ENCODE results near the gene DHRS1.

DNA sequence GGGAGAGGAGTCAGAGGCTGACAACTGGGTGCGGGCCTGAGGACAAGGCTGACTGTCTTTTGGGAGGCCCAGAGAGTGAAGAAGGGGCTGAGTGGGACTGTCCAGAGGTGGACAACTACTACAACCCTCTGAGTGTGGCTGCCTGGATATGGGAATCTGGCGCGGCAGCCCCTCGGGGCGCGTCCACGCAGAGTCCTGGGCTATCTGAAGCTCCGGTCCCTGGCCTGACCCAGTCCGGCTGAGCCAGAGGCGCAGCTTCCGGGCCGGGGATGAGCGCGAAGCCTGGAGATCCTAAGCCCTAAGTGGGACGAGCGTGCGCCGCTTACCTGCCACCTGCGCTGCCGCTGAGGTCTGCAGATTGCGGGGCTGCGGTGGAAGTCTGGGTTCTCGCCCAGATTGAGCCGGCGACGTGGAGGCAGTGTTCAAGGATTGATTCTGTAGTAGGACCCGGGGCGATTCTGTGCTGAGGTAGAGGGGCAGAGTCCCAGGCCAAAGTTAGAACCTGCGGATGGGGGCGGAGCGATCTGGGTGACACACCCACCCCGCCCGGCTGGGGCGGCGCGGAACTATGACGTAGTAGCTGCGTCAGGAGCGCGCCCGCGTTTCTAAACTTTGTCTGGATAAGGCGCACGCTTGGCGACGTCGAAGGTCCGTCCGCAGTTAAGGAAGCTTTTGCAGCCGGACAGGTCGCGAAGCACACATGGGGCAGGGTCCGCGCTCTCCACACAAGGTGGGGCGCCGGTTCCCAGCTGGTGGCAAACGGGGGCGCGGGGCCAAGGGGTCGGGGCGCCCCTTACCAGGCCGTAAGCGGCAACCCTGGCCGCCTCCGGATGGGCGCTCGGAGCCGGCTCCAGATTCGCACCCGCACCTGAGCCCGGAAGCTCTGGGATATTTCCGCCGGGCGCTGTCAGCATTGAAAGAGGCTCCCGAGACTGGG is at the start of gene DHRS1, which contains the start of gene NOP9:
- TF ChIP-seq, protein P1, sequence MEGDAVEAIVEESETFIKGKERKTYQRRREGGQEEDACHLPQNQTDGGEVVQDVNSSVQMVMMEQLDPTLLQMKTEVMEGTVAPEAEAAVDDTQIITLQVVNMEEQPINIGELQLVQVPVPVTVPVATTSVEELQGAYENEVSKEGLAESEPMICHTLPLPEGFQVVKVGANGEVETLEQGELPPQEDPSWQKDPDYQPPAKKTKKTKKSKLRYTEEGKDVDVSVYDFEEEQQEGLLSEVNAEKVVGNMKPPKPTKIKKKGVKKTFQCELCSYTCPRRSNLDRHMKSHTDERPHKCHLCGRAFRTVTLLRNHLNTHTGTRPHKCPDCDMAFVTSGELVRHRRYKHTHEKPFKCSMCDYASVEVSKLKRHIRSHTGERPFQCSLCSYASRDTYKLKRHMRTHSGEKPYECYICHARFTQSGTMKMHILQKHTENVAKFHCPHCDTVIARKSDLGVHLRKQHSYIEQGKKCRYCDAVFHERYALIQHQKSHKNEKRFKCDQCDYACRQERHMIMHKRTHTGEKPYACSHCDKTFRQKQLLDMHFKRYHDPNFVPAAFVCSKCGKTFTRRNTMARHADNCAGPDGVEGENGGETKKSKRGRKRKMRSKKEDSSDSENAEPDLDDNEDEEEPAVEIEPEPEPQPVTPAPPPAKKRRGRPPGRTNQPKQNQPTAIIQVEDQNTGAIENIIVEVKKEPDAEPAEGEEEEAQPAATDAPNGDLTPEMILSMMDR (IDR thresholded peaks at IDR 0.05): no peak
- TF ChIP-seq POLR2AphosphoS5 (IDR thresholded peaks at IDR 0.05; ENCODE audit: insufficient read depth in 1 of 2, low read depth in 1 of 2) (peak; percentile 90 to 92), POLR2A (IDR thresholded peaks at IDR 0.05) (peak in 1 of 2 donors; percentile 41)

Measured in vagina (tissue), 2 donors.